ENCODE measurements around the gene SH3BP4. TPM values are rescaled to one million over a fixed set of nuclear protein-coding genes. Genes with fewer than 3 reads are reported as not detected.

SH3BP4 gene
- total and polyA plus RNA-seq, 2 of the 13 experiments (the other 11 are each of a cell fraction or from before 2014, with no cell fraction given) = 34.6 to 99.1 TPM

- TF ChIP-seq UBTF (CRISPR knock-in tag; IDR thresholded peaks at IDR 0.05) (peak; percentile 70), ZNF800 (CRISPR knock-in tag; IDR thresholded peaks at IDR 0.05) (no peak), MTA3 (CRISPR knock-in tag; IDR thresholded peaks at IDR 0.05) (no peak), NFKBIZ (CRISPR knock-in tag; IDR thresholded peaks at IDR 0.05) (no peak), SOX6 (IDR thresholded peaks at IDR 0.05) (no peak), SOX6 (CRISPR knock-in tag; IDR thresholded peaks at IDR 0.05) (peak; percentile 65), PBX2 (CRISPR knock-in tag; IDR thresholded peaks at IDR 0.05) (no peak), ZC3H4 (CRISPR knock-in tag; IDR thresholded peaks at IDR 0.05; ENCODE audit: borderline replicate concordance) (no peak), ZSCAN12 (CRISPR knock-in tag; IDR thresholded peaks at IDR 0.05) (no peak), ZNF691 (CRISPR knock-in tag; IDR thresholded peaks at IDR 0.05; ENCODE audit: borderline replicate concordance, low read depth) (no peak), ZXDC (CRISPR knock-in tag; IDR thresholded peaks at IDR 0.05) (no peak), HNF4G (IDR thresholded peaks at IDR 0.05; ENCODE audit: borderline replicate concordance, low read depth, low read length) (no peak), HNF4G (CRISPR knock-in tag; IDR thresholded peaks at IDR 0.05; ENCODE audit: borderline replicate concordance, low read depth) (0 out of 2 replicates have a peak, but pooled peaks have one; percentile 72), MYNN (CRISPR knock-in tag; IDR thresholded peaks at IDR 0.05; ENCODE audit: low read depth) (no peak), ZNF841 (CRISPR knock-in tag; IDR thresholded peaks at IDR 0.05; ENCODE audit: borderline replicate concordance) (no peak), RBM39 (IDR thresholded peaks at IDR 0.05; ENCODE audit: low read depth, low read length, poor library complexity, severe bottlenecking) (no peak), ZNF788 (CRISPR knock-in tag; IDR thresholded peaks at IDR 0.05; ENCODE audit: borderline replicate concordance) (peak; percentile 60; the same call in 1 of the 2 replicates), XBP1 (CRISPR knock-in tag; IDR thresholded peaks at IDR 0.05) (no peak)
Measured at GRCh38 chr2:234981197-234982095, 29.6 kb downstream of the SH3BP4 start (continued).

All from HepG2 (cell line).